ENCODE data around the gene UBE2S. TPM values are rescaled to one million over a fixed set of nuclear protein-coding genes. Genes with fewer than 3 reads are reported as not detected.

Gene UBE2S
- total RNA-seq, 2 donors from 2014 or later, result 10.3 to 49.9 TPM

DNA sequence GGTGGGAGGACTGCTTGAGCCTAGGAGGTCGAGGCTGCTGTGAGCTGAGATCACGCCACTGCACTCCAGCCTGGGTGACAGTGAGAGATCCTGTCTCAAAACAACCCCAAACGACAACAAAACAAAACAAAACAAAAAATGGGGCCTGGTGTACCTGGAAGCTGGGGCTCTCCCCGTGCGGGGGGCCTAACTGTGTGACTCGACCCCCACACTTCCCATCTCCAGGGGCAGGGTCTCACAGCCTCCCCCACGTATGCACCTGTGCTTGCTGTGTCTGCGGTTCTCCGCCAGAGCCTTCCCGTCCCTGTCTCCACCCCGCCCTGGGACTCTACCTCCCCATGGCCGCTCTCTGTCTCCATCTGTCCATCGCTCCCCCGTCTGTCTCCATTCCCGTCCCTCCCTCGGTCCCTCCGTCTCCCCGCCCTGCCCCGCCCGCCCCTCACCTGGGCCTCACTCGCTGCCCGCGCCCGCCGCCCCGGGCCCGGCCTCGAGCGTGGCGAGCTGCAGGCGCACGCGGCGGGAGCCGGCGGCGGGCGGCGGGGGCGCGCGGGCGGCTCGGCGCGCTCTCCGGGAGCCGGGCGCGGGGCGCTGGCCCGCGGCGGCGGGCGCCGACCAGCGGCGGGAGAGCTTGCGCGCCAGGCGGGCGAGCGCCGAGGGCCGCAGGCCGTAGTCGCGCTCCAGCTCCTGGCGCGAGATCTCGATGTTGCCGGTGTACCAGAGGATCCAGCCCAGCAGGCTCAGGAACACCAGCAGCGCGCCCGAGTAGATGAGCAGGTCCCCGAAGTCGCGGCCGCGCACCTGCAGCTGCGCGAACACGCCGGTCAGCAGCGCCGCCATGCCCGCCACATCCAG is 24.1 kb downstream of the UBE2S start:
- Histone ChIP-seq H3K27me3 (replicated peaks; ENCODE audit: insufficient read depth) (no peaks in the 10 kb centered on the region), H3K27ac (peak overlapping the region; percentile 93 to 96), H3K36me3 (peaks cover 0 to 5% of the 10 kb centered on the region in 2 donors), H3K4me3 (peak overlapping the region; percentile 74 to 78), H3K4me1 (replicated peaks) (peaks cover 27% of the 10 kb centered on the region), H3K9me3 (no peaks in the 10 kb centered on the region)
- WGBS, result 8% methylated on average over 44 of the region's 88 CpGs
- TF ChIP-seq, protein P1, sequence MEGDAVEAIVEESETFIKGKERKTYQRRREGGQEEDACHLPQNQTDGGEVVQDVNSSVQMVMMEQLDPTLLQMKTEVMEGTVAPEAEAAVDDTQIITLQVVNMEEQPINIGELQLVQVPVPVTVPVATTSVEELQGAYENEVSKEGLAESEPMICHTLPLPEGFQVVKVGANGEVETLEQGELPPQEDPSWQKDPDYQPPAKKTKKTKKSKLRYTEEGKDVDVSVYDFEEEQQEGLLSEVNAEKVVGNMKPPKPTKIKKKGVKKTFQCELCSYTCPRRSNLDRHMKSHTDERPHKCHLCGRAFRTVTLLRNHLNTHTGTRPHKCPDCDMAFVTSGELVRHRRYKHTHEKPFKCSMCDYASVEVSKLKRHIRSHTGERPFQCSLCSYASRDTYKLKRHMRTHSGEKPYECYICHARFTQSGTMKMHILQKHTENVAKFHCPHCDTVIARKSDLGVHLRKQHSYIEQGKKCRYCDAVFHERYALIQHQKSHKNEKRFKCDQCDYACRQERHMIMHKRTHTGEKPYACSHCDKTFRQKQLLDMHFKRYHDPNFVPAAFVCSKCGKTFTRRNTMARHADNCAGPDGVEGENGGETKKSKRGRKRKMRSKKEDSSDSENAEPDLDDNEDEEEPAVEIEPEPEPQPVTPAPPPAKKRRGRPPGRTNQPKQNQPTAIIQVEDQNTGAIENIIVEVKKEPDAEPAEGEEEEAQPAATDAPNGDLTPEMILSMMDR (IDR thresholded peaks at IDR 0.05), result peak in 2 of 4 experiments; percentile 18 to 59
- TF ChIP-seq POLR2AphosphoS5 (IDR thresholded peaks at IDR 0.05) (no peak), POLR2A (IDR thresholded peaks at IDR 0.05) (no peak)
- peak; percentile 33 for DNase-seq (ENCODE audit: low spot score)
- intact Hi-C loops (cut with DNase I), result no loop called here

GRCh38 chr19:55382522-55383054 is 25.0 kb downstream of the UBE2S start:
- DNase-seq (ENCODE audit: low spot score), result no peak
- H3K9me3 ChIP-seq, result no peaks in the 10 kb centered on the region
- no peak overlapping the region for H3K27ac ChIP-seq
- H3K4me1 ChIP-seq (replicated peaks), result peaks cover 18% of the 10 kb centered on the region
- WGBS, result 100% methylated on average over 3 of the region's 3 CpGs
- TF ChIP-seq, protein P1 (IDR thresholded peaks at IDR 0.05), result no peak
- TF ChIP-seq POLR2AphosphoS5 (IDR thresholded peaks at IDR 0.05), result no peak
- TF ChIP-seq POLR2A (IDR thresholded peaks at IDR 0.05), result no peak
- H3K27me3 ChIP-seq (replicated peaks; ENCODE audit: insufficient read depth), result no peaks in the 10 kb centered on the region
- no peak overlapping the region for H3K4me3 ChIP-seq
- intact Hi-C loops (cut with DNase I), result no loop called here
- peaks cover 0 to under 1% of the 10 kb centered on the region in 2 donors for H3K36me3 ChIP-seq

DNA sequence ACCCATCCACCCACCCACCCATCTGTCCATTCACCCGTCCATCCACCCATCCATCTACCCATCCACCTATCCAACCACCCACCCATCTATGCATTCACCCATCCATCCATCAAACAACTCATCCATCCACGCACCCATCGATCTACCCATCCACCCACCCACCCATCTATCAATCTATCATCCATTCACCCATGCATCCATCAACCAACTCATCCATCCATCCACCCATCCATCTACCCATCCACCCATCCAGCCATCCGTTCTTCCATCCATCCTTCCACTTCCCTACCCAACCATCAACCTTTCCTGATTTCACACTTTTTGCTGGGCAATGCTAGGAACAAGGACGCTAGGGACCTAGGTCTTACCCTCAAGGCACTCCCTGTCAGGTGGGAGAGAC is 25.6 kb downstream of the UBE2S start:
- H3K36me3 ChIP-seq, result no peaks in the 10 kb centered on the region
- WGBS, result 98% methylated on average over 5 of the region's 5 CpGs
- intact Hi-C loops (cut with DNase I), result no loop called here
- no peak overlapping the region for H3K4me3 ChIP-seq
- TF ChIP-seq POLR2A (IDR thresholded peaks at IDR 0.05) (no peak), POLR2AphosphoS5 (IDR thresholded peaks at IDR 0.05) (no peak)
- TF ChIP-seq, protein P1 (IDR thresholded peaks at IDR 0.05), result no peak
- no peak for DNase-seq (ENCODE audit: low spot score)
- no peak overlapping the region for H3K27ac ChIP-seq
- H3K9me3 ChIP-seq, result no peaks in the 10 kb centered on the region
- H3K4me1 ChIP-seq (replicated peaks), result peaks cover 13% of the 10 kb centered on the region
- no peaks in the 10 kb centered on the region for H3K27me3 ChIP-seq (replicated peaks; ENCODE audit: insufficient read depth)

- TF ChIP-seq POLR2AphosphoS5 (IDR thresholded peaks at IDR 0.05) (no peak), POLR2A (IDR thresholded peaks at IDR 0.05) (no peak)
- TF ChIP-seq, protein P1 (IDR thresholded peaks at IDR 0.05), result no peak
- H3K27ac ChIP-seq, result no peak overlapping the region
- peaks cover 9% of the 10 kb centered on the region for H3K27me3 ChIP-seq (replicated peaks; ENCODE audit: insufficient read depth)
- H3K36me3 ChIP-seq, result no peaks in the 10 kb centered on the region
- intact Hi-C loops (cut with DNase I), result no loop called here
- DNase-seq (ENCODE audit: low spot score), result no peak
- H3K9me3 ChIP-seq, result no peaks in the 10 kb centered on the region
- H3K4me1 ChIP-seq (replicated peaks), result peaks cover 4% of the 10 kb centered on the region
- H3K4me3 ChIP-seq, result no peak overlapping the region
- WGBS, result 65% methylated on average over 9 of the region's 11 CpGs
Measured at GRCh38 chr19:55379174-55379573, 28.4 kb downstream of the UBE2S start.
